NCI-H526 (cell line): Measurements from ENCODE around the gene NUP54.

Source experiments
- DNase-seq, 2 experiments: peaks; one replicate each; lab custom pipeline; 2025; lab: John Stamatoyannopoulos, UW

NUP54 gene

GRCh38 chr4:76147454-76148141, 599 bp downstream of the NUP54 start:
- DNase-seq = peak; percentile 24 to 69

GRCh38 chr4:76144546-76144945, 3.7 kb downstream of the NUP54 start:
- no peak for DNase-seq

GRCh38 chr4:76141241-76141640, 7.0 kb downstream of the NUP54 start:
- DNase-seq = no peak

GRCh38 chr4:76127754-76128153, 20.4 kb downstream of the NUP54 start:
- no peak for DNase-seq

- DNase-seq = no peak
These were observed 22.4 kb downstream of the NUP54 start for GRCh38 chr4:76125816-76126215.

GRCh38 chr4:76120199-76120598, 28.0 kb downstream of the NUP54 start:
- no peak for DNase-seq

GRCh38 chr4:76117536-76117935, 30.7 kb downstream of the NUP54 start:
- DNase-seq = no peak

- DNase-seq = no peak
These were observed 31.4 kb downstream of the NUP54 start for GRCh38 chr4:76116821-76117220.

GRCh38 chr4:76108467-76109181, 39.6 kb downstream of the NUP54 start:
- no peak for DNase-seq

- no peak for DNase-seq
These were observed 41.8 kb downstream of the NUP54 start for GRCh38 chr4:76106442-76106841.

- DNase-seq = no peak
These were observed 42.5 kb downstream of the NUP54 start for GRCh38 chr4:76105652-76106051.

- DNase-seq = no peak
These were observed 52.1 kb downstream of the NUP54 start for GRCh38 chr4:76096076-76096475.

- no peak for DNase-seq
These were observed 52.6 kb downstream of the NUP54 start for GRCh38 chr4:76095568-76095967.

- DNase-seq = no peak
These were observed 57.1 kb downstream of the NUP54 start for GRCh38 chr4:76091052-76091451.

- DNase-seq = no peak
These were observed 57.9 kb downstream of the NUP54 start for GRCh38 chr4:76090241-76090691.

- DNase-seq = no peak
These were observed 59.5 kb downstream of the NUP54 start for GRCh38 chr4:76088719-76089118.

GRCh38 chr4:76087007-76087769, 61.0 kb downstream of the NUP54 start:
- DNase-seq = peak; percentile 53 to 78

- DNase-seq = no peak
These were observed 63.7 kb downstream of the NUP54 start for GRCh38 chr4:76084542-76084941.

GRCh38 chr4:76083386-76083988, 64.7 kb downstream of the NUP54 start:
- no peak for DNase-seq

- DNase-seq = no peak
These were observed 70.1 kb downstream of the NUP54 start for GRCh38 chr4:76078033-76078613.

- DNase-seq = no peak
These were observed 73.1 kb downstream of the NUP54 start for GRCh38 chr4:76074993-76075600.

- DNase-seq = no peak
These were observed 73.7 kb downstream of the NUP54 start, which contains the start of gene ART3 for GRCh38 chr4:76074468-76074867. Gene ART3 (plus strand): TSS chr4:76074709. CDS start chr4:76075890, 1,181 bp downstream.
